ENCODE data around the gene ABLIM1. TPM values are rescaled to one million over a fixed set of nuclear protein-coding genes. Genes with fewer than 3 reads are reported as not detected.

ABLIM1 gene
- total RNA-seq, 1 experiment from 2014 or later: 1.5 TPM

GRCh38 chr10:114538181-114538906, 119.7 kb downstream of the ABLIM1 start:
- in situ Hi-C loops (cut with HindIII; ENCODE audit: low sequenced_read_pairs): no loop called here
- DNase-seq (ENCODE audit: low spot score): peak; percentile 92

DNA sequence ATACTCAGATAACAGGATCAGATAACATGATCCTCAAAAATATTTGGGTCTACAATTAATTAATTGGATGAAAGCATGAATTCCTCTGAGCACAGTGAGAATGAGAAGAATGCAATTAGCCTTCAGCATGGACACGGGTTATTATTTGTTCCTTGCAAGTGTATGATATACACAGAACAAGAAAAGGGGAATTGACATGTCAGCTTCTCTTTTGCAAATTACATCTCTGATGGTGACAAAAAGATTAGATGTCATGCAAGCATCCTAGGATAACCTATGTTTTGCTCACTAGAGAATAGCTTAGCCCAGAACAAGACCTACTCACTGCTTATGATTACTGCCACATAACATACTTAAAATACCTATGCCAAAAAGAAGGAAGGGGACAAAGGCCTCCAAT, 120.3 kb downstream of the ABLIM1 start:
- in situ Hi-C loops (cut with HindIII; ENCODE audit: low sequenced_read_pairs): no loop called here
- peak; percentile 59 for DNase-seq (ENCODE audit: low spot score)

DNA sequence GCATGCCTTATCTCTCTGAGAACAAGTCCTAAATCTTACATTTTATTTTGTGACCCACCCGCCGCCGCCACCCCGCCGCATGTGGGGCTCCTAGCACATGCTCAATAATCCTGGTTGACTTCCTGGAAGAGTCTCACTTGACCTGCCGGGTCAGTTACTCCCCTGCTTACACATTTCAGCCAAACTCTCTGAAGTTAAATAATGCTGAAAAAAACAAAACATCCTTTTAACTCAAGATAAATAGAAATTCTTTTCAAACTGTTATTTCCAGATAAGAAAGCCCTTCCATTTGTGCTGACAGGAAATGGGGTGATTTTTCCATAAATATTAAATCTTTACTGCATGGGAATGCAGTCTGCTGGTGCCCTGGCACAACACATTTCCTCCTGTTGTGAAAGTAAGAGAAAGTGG, 123.5 kb downstream of the ABLIM1 start:
- no peak for DNase-seq (ENCODE audit: low spot score)
- in situ Hi-C loops (cut with HindIII; ENCODE audit: low sequenced_read_pairs): no loop called here

DNA sequence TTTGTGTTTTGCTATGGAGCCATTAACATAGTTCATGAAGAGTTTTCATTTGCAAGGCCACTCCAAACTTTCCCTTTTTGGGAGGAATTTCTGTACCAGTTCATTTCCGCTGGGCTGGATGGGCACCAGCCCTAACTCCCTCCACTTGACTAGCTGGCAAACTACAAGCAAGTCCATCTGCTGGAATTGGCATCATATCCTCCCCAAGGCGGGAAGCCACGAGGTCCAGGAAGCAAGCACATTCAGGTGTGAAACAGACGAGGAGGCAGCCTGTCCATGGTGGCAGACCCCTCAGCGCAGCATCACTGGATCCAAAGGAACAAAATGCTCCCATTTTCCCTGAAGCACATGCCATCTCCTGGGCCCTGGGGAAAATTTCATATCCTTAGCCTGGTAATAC, 125.8 kb downstream of the ABLIM1 start:
- in situ Hi-C loops (cut with HindIII; ENCODE audit: low sequenced_read_pairs): no loop called here
- DNase-seq (ENCODE audit: low spot score): peak; percentile 99

GRCh38 chr10:114526504-114527238, 131.4 kb downstream of the ABLIM1 start:
- in situ Hi-C loops (cut with HindIII; ENCODE audit: low sequenced_read_pairs): no loop called here
- DNase-seq (ENCODE audit: low spot score): peak; percentile 94

- DNase-seq (ENCODE audit: low spot score): no peak
- in situ Hi-C loops (cut with HindIII; ENCODE audit: low sequenced_read_pairs): no loop called here
Observed at GRCh38 chr10:114526126-114526503, 132.0 kb downstream of the ABLIM1 start.

- in situ Hi-C loops (cut with HindIII; ENCODE audit: low sequenced_read_pairs): no loop called here
- DNase-seq (ENCODE audit: low spot score): peak; percentile 67
Observed at GRCh38 chr10:114525368-114525949, 132.6 kb downstream of the ABLIM1 start.

DNA sequence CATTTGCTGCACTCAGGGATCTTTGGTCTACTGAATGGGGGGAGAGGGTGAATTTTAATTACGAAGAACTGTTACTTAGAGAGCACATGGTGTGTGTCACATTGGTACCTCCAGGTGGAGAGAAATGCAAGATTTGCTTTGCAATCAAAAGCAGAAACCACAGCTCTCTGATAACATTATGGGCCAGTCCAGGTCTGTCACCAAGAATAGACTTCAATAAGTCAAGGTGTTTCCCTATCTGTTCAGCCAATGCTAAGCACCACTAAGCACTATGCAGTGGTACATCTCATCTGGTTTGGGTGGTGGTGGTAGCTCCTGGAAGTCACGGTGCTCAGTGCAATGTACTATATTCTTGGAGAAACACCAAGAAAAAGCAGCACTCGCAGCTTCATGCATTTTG, 134.2 kb downstream of the ABLIM1 start:
- DNase-seq (ENCODE audit: low spot score): no peak
- in situ Hi-C loops (cut with HindIII; ENCODE audit: low sequenced_read_pairs): no loop called here

- in situ Hi-C loops (cut with HindIII; ENCODE audit: low sequenced_read_pairs): no loop called here
- no peak for DNase-seq (ENCODE audit: low spot score)
Observed at GRCh38 chr10:114521255-114521654, 136.8 kb downstream of the ABLIM1 start.

DNA sequence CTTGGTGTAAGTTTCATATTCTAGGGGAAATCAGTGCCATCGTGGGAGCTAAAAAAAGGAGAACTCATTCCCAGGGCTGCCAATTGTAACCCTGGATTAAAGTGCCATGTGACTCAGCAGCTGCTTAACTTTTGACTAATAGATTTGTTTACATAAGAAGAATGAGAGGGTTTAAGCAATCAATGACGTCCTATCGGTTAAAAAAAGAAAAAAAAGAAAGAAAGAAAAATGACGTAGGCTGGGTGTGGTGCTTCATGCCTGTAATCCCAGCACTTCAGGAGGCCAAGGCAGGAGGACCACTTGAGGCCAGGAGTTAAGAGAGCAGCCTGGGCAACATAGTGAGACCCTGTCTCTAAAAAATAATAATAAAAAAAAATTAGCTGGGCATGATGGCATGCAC, 137.6 kb downstream of the ABLIM1 start:
- DNase-seq (ENCODE audit: low spot score): no peak
- in situ Hi-C loops (cut with HindIII; ENCODE audit: low sequenced_read_pairs): no loop called here

DNA sequence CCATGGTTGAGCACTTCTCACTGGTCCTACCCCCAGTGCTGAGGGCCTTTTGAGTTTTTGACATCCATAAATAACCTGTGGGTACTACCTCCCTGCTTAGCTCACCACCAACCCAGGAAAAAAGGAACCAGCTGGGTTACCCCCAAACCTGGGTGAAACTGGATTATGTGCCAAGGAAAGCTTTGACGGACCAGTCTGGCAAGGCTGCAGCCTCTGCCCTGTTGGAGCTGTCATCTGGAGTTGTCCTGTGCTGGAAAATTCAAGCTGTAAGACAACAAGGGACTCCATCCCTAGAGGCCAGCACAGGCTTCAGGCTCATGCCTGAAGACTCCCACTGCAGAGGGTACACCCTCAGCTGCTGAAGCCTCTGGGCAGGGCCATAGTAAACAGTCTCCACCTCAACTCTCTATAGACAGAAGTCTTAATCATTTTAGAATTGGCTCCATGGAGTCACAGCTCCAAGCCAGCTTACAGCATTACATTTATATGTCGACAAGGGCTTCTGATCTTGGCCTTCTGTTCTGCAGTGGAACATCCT, 138.2 kb downstream of the ABLIM1 start:
- DNase-seq (ENCODE audit: low spot score): no peak
- in situ Hi-C loops (cut with HindIII; ENCODE audit: low sequenced_read_pairs): no loop called here

DNA sequence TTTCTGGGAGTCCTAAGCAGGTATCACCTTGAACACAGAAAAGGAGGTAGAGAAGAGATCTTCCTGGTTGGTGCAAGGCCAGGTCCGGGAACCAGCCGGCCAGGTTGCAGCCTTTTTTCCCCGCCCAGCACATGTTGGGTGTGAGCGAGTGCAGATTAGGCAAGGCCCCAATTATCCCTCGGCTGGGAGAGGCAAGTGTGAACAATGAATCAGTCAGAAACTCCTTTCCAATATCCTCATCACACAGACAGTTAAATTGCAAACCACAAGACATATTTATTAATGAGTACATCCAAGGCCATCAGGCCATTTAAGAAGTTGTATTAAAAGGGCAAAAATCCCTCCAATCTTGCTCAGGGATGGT, 138.8 kb downstream of the ABLIM1 start:
- DNase-seq (ENCODE audit: low spot score): peak; percentile 68
- in situ Hi-C loops (cut with HindIII; ENCODE audit: low sequenced_read_pairs): no loop called here

- in situ Hi-C loops (cut with HindIII; ENCODE audit: low sequenced_read_pairs): no loop called here
- DNase-seq (ENCODE audit: low spot score): peak; percentile 41
Observed at GRCh38 chr10:114518401-114519305, 139.4 kb downstream of the ABLIM1 start.

DNA sequence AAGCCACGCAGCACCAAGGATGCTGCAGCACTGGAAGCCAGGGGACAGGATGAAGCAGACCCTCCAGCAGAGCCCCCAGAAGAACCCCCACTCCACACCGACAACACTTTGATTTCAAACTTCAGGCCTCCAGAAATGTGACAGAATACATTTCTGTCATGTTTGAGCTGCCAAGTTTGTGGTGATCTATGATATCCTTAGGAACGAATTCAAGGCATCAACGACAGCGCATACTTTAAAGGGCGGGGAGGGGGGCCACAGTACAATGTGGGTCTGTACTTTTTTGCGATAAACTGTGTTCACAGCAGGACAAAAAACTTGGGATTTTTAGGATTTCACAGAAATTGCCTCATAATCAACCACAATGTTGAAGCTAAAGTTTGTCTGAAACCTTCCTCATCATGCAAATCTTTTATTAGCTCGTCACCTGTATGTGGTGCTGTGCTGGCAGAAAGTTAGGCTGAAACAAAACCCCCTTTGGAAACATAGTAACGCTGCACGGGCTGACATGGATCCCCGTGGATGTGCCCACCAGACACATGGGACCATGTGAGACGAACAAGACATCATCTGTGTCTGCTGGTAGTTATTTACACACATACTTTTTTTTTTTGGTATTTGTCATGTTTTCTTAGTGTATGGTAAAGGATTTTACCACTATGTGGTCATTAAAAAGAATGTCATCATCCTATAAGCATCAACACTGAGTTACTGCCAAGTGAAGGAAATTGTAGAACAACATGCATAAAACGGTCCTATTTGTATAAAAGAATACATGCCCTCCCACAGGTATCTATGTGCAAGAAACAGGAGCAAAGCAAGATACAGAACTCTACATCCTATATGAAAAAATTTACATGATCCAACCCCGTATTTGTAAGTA, 140.5 kb downstream of the ABLIM1 start:
- no peak for DNase-seq (ENCODE audit: low spot score)
- in situ Hi-C loops (cut with HindIII; ENCODE audit: low sequenced_read_pairs): no loop called here

DNA sequence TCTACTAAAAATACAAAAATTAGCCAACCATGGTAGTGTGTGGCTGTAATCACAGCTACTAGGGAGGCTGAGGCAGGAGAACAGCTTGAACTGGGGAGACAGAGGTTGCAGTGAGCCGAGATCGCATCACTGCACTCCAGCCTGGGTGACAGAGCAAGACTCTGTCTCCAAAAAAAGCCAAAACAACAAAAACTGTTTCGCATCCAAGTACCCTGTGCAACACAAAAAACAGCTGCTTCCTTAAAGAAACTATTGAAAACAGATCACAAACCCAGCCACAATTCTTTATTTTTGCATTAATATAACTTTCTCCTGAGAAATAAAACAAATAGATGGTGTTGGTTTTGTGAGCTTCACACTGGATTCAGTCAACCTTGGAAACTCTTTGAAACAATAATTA, 141.7 kb downstream of the ABLIM1 start:
- no peak for DNase-seq (ENCODE audit: low spot score)
- in situ Hi-C loops (cut with HindIII; ENCODE audit: low sequenced_read_pairs): no loop called here

DNA sequence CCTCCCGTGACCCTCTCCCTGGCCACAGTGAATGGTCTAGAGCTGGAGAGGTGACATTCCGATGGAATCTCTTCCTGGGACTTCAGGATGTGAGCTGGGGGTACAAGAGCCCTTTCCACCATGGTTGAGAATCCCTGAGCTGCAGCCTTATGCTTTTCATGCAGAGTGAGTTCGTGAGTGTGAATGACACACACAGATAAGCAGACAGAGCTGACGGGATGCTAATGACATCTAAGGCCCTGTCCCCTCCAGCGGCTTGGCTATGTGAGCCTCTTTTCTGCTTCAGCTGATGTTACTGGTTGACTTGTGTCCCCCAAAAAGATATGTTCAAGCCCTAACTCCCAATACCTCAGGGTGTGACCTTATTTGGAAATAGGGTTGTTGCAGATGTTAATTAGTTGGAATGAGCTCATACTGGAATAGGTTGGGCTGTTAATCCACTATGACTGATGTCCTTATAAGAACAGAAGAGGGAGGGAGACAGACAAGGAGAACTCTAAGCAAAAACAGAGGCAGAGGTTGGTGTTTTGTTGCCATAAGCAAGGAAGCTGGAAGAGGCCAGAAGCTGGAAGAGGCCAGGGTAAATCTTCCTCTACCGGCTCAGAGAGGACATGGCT, 142.7 kb downstream of the ABLIM1 start:
- no peak for DNase-seq (ENCODE audit: low spot score)
- in situ Hi-C loops (cut with HindIII; ENCODE audit: low sequenced_read_pairs): no loop called here

- no peak for DNase-seq (ENCODE audit: low spot score)
- in situ Hi-C loops (cut with HindIII; ENCODE audit: low sequenced_read_pairs): no loop called here
Observed at GRCh38 chr10:114513381-114513792, 144.7 kb downstream of the ABLIM1 start.

GRCh38 chr10:114511881-114512280, 146.2 kb downstream of the ABLIM1 start:
- in situ Hi-C loops (cut with HindIII; ENCODE audit: low sequenced_read_pairs): no loop called here

More at GRCh38 chr10:114511881-114512280, 146.2 kb downstream of the ABLIM1 start:
- DNase-seq (ENCODE audit: low spot score): peak; percentile 83
